ENCODE results near the gene TOM1L1.

GRCh38 chr17:54951286-54951685 is 50.6 kb downstream of the TOM1L1 start:
- TF ChIP-seq, protein P1, sequence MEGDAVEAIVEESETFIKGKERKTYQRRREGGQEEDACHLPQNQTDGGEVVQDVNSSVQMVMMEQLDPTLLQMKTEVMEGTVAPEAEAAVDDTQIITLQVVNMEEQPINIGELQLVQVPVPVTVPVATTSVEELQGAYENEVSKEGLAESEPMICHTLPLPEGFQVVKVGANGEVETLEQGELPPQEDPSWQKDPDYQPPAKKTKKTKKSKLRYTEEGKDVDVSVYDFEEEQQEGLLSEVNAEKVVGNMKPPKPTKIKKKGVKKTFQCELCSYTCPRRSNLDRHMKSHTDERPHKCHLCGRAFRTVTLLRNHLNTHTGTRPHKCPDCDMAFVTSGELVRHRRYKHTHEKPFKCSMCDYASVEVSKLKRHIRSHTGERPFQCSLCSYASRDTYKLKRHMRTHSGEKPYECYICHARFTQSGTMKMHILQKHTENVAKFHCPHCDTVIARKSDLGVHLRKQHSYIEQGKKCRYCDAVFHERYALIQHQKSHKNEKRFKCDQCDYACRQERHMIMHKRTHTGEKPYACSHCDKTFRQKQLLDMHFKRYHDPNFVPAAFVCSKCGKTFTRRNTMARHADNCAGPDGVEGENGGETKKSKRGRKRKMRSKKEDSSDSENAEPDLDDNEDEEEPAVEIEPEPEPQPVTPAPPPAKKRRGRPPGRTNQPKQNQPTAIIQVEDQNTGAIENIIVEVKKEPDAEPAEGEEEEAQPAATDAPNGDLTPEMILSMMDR (IDR thresholded peaks at IDR 0.05) = no peak
- no peak for TF ChIP-seq POLR2A (IDR thresholded peaks at IDR 0.05)

Data from right lobe of liver (tissue), 4 donors.